ENCODE measurements around the gene FERMT2. TPM values are rescaled to one million over a fixed set of nuclear protein-coding genes. Genes with fewer than 3 reads are reported as not detected.
"Not testable (repeated sequence)": the region's sequence is repeated elsewhere in the genome, so short reads cannot be mapped to it uniquely, and the experiment has no call there.

The FERMT2 gene
- total RNA-seq, 1 donor from 2014 or later = 383 TPM

DNA sequence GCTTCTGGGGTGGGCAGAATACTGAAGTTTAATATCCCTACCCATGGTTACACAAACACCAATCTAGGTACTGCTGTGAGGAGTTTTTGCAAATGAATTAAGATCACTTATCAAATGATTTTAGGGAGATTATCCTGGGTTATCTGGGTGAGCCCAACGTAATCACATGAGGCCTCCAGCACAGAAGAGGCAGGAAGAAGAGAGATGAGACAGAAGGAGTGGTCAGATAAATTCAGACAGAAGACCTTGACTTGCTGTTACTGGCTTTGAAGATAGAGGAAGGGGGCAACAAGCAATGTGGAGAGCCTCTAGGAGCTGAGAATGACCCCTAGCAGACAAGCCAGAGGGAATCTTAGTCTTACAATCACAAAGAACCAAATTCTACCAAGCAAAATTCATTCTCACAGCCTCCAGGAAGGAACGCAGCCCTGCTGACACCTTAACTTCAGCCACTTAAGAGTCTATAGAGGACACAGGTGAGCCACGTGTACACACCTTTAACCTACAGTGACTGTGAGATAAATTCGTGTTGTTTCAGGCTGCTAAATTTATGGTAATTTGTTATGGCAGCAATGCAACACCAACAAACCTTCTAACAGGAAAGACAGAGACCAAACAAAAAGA lies 49.4 kb downstream of the FERMT2 start:
- no peak for DNase-seq (ENCODE audit: low spot score)

DNA sequence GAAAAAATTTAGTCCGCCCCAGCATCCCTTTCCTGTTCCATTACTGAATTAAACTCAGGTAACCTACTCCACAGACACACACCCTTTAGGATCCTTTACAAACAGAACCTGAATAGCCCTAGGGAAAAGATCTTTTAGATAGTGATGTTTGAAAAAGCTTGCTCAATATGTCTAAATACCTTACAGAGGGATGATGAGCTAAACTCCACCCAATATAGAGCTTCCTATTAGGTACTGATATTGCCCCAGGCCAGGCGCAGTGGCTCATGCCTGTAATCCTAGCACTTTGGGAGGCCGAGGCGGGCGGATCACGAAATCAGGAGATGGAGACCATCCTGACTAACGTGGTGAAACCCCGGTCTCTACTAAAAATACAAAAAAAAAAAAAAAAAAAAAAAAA lies 50.1 kb downstream of the FERMT2 start:
- DNase-seq (ENCODE audit: low spot score) = no peak

DNA sequence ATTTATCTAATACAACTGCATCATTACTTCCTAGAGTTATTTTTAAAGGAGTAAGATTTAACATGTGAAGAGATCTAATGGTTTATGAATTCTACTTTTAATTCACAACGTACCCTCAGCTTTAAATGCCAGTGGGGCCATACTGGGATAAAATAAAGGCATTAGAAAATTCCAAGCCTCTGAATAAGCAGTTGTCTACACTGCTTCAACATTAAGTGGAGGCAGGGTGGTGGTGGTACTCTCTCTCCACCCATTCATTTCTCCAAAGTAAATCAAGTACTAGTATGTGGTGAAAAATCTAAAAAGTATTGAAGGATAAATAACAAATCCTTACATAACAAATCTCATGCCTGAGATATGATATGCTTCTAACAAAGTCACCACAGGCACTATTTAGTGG lies 52.4 kb downstream of the FERMT2 start:
- no peak for DNase-seq (ENCODE audit: low spot score)

DNA sequence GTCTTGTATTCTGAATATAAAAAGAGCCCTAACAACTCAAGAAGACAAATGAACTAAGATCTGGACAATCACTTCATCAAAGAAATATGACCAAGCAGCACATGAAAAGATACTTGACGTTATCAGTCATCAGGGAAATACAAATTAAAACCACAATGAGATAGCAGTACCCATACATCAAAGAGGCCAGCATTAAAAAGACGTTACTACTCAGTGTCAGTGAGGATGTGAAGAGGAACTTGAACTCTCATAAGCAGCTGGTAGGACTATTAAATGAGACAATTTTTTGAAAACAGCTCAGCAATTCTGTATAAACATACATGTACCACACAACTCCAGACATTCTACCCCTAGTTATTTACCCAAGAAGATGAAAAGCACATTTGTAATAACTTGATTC lies 55.9 kb downstream of the FERMT2 start:
- DNase-seq (ENCODE audit: low spot score) = no peak

DNA sequence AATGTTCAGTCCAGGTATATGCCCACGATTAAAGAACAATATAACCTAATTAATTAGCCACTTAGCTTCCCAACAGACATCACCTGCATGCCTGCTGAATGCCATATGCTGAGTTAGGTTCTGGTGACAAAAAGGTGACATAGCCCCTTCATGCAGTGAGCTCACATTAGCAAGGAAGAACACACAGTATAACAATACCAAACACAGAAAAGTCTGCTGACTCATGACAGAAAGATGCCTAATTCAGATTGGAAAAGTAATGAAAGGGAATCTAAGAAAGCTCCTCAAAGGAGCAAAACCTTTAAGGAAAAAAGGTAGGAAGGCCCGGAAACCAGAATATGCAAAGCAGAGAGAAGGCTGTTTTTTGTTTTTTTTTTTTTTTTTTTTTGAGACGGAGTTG lies 59.0 kb downstream of the FERMT2 start:
- no peak for DNase-seq (ENCODE audit: low spot score)

DNA sequence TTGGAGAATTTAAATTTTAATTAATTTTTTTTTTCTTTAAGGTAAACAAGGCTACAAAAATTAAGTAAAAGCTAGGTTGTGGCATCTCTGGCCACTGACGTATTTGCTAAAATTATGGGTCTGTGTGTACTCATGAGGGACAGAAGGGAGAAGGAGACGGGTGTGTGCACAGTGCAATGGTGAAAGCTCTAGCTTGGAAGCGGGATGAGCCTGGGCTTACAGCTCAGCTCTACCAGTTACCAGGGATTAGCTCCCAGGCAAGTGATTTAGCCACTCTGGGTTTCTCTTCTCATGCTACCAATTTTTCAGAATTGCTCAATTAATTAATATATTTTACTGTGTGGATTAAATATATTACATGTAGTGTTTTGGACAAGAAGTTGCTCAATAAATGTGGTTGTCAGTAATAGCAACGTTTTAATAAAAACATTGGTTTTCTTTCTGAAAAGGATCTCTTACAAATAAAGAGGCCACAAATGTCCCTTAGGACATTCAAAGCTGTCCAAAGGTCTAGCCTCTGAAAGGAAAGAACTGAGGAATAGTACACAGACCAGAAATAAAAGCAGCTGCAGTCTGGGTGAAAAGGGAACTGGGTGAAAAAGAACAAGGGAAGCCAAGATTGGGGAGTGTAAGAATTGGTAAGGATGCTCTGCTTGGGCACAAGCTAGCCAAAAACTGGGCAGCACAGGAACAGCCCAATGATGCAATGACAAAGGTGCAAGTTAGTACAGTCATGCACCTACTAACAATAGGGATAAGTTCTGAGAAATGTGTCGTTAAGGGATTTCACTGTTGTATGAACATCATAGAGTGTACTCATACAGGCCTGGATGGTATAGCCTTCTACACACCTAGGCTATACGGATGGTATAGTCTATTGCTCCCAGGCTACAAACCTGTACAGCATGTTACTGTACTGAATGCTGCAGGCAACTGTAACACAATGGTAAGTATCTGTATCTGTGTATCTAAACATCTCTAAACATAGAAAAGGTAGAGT lies 61.7 kb downstream of the FERMT2 start:
- DNase-seq (ENCODE audit: low spot score) = no peak

DNA sequence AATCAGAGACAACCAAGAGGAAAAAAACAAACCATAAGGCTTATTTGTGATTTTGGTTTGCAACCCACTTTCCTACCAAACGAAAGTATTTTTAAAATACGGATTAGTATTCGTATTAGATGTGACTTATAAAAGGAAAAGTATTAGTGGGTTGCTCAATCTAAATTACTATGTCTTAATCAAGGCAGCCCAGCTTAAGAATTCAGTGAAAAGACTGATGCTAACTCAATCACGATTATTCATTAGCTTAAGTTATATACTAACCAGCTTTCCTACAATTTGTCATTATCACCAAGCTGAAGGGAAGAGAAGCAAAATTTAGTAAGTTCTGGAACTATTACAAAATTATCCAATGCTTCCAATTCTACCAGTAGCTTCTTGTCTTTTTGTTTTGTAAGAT lies 62.7 kb downstream of the FERMT2 start:
- no peak for DNase-seq (ENCODE audit: low spot score)

DNA sequence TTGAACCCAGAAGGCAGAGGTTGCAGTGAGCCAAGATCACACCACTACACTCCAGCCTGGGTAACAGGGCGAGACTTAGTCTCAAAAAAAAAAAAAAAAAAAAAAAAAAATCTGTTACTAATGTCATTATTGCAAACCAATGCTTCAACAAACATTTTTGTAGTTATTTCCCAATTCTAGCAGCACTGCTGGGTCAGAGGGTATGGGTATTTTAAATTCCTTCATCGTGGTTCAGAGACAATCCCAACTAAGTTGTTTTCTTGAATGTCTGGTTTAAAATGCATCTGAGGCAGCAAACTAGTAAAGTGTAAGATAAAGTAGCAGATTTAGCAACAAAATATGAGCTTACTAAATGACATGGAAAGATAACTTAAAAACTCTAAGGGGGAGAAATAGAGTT lies 65.6 kb downstream of the FERMT2 start:
- no peak for DNase-seq (ENCODE audit: low spot score)

DNA sequence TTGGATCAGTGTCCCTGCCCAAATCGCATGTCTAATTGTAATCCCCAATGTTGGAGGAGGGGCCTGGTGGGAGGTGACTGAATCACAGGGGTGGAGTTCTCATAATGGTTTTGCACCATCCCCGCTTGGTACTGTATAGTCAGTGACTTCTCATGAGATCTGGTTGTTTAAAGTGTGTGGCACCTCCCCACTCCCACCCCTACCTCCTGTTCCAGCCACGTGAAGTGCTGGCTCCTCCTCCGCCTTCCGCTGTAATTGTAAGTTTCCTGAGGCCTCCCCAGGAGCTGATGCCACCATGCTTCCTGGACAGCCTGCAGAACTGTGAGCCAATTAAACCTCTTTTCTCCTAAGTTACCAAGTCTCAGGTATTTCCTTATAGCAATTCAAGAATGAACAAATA lies 67.2 kb downstream of the FERMT2 start:
- DNase-seq (ENCODE audit: low spot score) = no peak

DNA sequence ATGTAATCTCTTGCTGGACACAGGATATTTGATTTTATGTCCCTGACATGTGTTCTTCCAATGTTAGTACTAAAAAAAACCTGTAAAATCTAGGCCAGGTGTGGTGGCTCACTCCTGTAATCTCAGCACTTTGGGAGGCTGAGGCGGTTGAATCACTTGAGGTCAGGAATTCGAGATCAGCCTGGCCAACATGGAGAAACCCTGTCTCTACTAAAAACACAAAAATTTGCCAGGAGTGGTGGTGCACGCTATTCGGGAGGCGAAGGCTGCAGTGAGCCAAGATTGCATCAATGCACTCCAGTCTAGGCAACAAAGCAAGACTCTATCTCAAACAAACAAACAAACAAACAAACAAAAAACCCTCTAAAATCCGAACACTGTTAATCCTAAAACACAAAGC lies 68.0 kb downstream of the FERMT2 start:
- DNase-seq (ENCODE audit: low spot score) = no peak

DNA sequence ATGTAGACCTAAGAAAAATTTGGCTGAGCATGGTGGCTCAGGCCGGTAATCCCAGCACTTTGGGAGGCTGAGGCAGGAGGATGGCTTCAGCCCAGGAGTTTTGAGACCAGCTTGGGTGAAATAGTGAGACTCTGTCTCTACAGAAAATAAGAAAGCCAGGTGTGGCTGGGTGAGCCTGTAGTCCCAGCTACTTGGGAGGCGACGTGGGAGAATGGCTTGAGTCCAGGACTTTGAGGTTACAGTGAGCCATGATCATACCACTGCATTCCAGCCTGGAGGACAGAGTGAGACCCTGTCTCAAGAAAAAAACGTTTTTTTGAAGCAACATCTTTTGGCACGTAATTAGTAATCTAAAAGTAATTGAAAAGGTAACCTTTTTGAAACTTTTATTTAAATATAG lies 70.9 kb downstream of the FERMT2 start:
- DNase-seq (ENCODE audit: low spot score) = no peak

DNA sequence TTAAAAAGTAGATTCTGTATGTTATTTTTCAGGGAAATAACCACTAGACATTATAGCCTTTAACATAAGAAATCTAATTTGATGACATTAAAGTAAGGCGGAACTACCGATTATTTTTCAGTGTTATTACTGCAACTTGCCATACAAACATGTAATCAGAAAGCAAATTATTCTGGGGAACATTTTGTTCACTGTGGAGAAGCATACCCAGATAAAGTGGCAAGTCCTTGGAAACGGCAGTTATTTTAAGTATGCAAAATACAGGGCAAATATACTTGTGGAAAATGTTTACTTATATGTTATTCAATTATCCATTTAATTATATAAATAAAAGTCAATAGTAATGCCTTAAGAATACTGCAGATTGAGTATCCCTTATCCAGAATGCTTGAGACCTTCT lies 71.9 kb downstream of the FERMT2 start:
- no peak for DNase-seq (ENCODE audit: low spot score)

DNA sequence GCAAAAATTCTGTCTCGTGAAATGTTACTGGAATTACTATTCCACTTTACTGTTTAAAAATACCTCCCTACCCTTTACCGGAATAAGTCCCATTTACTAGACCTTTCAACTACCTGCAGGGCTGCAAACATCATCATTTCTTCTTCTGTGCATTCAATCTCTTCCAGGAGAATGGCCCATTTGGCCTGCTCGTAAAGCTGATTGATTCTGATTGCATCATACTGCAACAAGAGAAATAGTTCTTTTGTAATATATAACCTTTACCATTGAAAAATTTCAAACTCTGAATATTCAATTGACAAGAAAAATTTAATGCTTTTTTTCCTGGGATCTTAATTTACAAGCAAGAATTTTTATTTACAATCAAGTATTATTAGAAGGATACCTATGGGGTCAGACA lies 72.4 kb downstream of the FERMT2 start:
- no peak for DNase-seq (ENCODE audit: low spot score)

DNA sequence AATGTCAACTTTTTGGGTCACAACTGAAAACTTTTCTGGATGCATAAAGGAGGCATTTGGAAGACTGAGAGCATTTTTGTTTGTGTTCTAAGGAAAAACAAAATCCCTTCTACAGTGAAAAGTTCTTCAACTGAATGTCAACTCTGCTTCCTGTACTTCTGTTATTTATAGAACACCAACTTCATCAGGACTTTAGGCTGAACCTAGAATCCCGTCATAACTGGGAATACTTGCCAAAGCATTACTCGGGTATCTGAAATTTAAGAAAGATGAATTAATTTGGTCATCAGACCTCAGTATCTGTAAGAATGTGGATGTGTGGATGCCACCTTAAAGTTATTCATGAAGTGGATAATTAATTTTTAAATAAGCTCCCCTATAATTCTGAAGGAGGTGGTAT lies 73.2 kb downstream of the FERMT2 start:
- no peak for DNase-seq (ENCODE audit: low spot score)

DNA sequence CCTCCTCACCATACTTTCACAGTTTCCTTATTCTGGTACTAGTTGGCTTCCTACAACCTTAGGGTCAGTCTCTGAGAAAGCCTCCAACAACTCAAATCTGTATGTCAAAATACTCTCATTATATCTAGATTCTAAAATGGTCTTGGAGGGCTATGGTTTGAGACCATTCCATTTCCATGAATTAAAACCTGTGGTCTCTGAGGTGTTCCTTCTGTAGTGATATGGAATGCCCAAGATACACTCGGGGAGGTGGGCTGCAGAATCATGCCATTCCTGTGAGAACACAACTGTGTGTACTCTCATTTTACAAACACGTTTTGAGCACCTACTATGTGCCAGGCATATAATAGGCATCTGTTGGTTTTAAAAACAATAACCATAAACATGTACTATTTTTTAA lies 74.0 kb downstream of the FERMT2 start:
- no peak for DNase-seq (ENCODE audit: low spot score)

DNA sequence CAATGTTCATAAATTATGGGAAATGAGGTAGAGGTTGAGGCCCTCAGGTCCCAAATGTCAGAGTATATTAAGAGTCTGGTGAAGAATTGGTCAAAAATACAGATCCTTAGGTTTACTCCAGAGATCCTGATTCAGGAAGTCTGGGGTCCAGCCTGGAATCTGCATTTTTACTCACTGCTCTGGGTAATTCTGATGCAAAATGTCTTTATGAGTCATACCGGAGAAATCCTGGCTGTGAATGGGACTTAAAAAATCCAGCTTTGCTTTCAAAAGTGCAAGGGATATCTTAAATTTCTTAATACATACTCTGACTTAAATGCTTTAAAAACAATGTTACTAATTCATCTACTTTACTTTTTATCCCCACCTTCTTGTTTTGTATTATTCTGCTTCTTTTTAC lies 74.5 kb downstream of the FERMT2 start:
- DNase-seq (ENCODE audit: low spot score) = no peak

DNA sequence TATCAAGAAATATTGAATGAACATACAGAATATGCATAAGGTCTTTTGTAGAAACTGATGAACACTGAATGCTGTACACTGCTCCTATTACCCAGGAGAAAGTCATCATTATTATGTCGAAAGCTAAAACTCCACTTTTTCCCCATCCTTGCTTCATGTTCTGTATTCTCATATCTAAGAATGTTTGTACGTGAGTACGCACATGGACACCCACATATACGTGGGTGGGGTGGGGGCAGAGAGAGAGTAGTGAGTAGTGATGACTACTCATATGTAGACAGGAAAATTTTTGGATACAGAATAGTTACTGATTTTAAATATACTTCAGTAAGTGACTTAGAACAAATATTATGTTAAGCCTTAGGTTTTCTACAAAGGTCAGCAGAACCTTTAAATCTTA lies 75.1 kb downstream of the FERMT2 start:
- no peak for DNase-seq (ENCODE audit: low spot score)

DNA sequence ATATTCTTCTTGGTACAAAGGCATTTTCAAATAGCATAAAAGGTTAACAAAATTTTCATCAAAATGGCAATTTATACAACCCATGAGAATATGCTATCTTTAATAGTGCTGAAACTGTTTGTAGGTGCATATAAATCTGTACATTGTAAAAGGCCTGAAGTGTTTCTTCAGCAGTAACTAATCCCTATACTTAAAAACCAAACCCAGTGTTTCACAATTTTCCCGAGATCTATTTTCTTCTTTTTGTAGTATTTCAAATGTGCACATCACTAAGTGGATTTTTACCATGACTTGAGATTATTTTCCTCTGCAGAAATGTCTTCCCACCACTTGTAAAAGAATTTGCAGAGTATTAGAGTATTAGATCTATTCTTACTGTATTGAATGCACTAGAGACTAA lies 76.5 kb downstream of the FERMT2 start:
- DNase-seq (ENCODE audit: low spot score) = peak; percentile 44

DNA sequence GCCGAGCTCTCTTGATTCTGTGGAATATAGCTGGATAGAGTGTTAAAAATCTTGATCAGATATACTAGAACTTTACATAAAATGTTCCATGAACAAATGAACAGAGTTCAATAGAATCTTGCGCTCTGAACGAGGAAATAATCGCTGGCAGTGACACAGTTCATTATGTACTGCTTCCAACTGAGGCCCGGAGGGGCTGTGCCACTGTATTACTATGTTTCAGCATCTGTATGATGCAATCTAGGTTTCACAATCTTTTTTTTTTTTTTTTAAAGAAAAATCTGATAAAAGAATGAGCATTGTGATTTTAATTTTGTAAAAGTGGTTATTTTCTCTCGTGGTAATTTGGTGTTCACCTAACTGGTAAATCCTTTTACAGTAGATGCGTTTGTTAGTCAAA lies 77.2 kb downstream of the FERMT2 start:
- DNase-seq (ENCODE audit: low spot score) = peak; percentile 35

DNA sequence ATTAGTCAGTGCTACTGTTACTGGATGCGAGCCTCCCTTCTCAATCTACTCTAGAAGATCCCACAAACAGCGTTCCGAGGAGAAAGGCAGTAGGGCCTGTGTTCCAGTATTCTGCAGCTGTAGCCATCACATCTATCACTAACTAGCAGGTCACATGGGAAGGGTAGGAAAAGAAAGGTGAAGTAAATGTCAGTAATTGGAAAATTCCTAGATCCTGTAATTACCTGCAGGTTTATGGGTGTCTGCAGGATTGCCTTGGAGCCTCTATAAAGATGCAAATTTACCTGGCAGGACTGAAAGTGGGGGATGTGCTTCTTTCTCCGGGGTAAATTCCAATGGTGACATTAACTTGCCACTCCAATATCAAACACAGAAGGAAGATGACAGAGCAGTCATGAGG lies 77.8 kb downstream of the FERMT2 start:
- DNase-seq (ENCODE audit: low spot score) = no peak

DNA sequence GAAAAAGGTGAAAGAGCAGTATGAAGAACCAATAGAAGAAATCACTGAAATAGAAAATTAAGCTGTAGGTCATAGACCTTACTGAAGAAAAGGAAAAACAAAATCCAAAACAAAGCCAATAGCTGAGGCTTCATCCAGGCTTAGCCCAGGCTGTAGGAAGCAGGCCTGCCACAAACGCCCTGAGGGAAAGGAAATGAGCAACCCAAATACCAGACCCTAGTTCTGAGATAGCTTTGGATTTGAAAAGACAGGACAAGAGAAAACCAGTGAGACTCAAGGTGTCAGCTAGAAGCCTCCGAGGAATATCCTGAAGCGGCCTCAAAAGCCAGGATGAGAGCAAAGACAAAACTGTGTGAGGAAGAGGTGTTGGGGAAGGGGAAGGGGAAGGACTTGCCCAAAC lies 79.2 kb downstream of the FERMT2 start:
- no peak for DNase-seq (ENCODE audit: low spot score)

DNA sequence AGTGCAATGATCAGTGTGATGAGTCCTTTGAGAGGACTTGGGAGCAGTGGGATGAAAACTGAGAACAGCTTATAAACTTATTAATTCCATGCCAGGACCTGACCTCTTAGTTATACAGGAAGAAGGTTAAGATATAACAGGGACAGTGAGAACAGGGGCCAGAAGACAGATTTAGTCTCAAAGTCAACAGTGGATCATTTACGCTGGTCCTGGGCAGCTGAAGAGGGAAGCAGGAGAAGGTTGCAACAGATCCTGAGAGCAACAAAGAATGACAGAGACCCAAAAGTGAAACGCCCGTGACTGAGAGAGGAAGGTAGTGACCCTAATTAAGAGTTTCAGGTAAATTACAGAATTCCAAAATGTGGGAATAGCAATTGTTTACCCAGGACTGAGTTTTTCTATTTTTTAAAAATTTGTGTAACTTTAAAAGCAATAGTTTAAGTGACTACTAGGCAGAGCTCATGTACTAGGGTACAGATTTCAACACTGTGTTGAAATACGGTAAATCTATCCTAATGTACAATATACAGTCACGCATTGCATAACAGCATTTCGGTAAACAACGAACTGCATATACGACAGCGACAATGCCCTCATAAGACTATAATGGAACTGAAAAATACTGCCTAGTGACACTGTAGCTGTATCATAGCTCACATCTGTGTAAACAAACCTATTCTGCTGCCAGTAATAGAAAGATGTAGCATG lies 81.8 kb downstream of the FERMT2 start:
- no peak for DNase-seq (ENCODE audit: low spot score)

DNA sequence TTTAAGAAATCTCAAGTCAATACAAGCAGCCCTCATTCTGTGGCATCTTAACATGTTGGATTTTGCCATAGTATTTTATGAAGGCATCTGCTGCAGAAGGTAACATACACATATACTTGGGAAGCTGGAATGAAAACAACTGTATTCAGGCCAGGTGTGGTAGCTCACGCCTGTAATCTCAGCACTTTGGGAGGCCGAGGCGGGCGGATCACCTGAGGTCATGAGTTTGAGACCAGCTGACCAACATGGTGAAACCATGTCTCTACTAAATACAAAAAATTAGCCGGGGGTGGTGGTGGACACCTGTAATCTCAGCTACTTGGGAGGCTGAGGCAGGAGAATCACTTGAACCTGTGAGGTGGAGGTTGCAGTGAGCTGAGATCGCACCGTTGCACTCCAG lies 86.0 kb downstream of the FERMT2 start:
- not testable (repeated sequence) for DNase-seq (ENCODE audit: low spot score)
